T47D (cell line): ENCODE measurements around the gene BAG5.

Experiments
- DNase-seq, 2 experiments: peaks; one replicate each; pipeline versions ENCODE4 v3.0.0 to v3.0.0-alpha.2; 2011 to 2012; ENCODE audit warnings: low read depth in 1 of 2, low spot score in 1 of 2
- JUND ChIP-seq: IDR thresholded peaks from 2 replicates; pipeline ENCODE4 v1.6.1; 2012; ENCODE audit warnings: low read depth
- in situ Hi-C: cut with HindIII; loops from 2 replicates; pipeline ENCODE4 v1.10.0; 2016; ENCODE audit warnings: low sequenced_read_pairs, low pct_unique_long_range_greater_than_20kb

The BAG5 gene

DNA sequence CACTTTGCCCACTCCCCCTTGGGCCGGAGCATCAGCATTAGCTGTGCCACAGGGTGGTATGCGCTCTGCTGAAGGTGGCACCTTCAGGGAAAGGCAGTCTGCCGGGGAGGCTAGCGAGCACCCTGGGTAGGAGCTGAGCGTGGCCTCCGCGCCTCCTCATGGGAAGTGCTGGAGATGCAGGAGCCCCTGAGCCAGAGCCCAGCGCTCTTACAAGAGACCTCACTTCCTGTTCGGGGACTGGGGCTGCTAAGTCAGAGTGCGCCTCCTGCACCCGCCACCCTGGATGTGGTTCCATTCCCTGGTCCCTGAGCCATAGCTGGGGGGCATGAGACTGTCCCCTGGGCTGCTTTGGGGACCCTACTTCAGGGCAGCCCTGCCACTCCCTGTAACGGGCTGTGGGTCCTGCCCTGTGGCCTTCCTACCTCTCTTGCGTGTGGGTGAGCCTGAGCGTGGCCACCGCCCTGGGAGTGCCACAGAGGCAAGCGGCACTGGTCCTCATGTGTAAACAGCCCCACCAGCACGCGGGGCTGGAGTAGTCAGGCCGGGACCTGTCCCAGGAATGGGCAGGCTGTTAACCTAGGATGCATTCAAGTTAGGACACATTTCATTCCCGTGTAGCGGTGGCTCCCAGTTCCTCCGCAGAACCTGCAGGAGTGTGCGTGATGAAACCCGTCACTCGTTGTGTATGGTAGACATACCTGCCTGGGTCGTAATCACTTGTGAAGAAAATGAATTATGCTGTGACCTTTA is 19.7 kb upstream of the BAG5 start:
- in situ Hi-C loops: no loop called here
- no peak for DNase-seq
- TF ChIP-seq JUND: no peak

DNA sequence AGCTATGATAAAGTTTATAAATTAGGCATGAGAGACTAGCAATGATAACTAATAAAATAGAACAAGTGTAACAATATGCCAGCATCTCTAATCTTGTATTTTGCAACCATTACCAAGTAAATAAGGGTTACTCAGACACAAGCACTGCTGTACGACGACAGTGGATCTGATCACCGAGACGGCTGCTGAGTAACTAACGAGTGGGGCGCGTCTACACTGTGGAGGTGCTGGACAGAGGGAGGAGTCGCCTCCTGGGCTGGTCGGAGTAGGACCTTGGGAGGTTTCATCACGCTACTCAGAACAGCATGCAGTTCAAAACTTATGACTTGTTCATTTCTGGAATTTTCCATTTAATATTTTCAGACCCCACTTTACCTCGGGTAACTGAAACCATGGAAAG is 18.7 kb upstream of the BAG5 start:
- DNase-seq: no peak
- in situ Hi-C loops: no loop called here
- no peak for TF ChIP-seq JUND

DNA sequence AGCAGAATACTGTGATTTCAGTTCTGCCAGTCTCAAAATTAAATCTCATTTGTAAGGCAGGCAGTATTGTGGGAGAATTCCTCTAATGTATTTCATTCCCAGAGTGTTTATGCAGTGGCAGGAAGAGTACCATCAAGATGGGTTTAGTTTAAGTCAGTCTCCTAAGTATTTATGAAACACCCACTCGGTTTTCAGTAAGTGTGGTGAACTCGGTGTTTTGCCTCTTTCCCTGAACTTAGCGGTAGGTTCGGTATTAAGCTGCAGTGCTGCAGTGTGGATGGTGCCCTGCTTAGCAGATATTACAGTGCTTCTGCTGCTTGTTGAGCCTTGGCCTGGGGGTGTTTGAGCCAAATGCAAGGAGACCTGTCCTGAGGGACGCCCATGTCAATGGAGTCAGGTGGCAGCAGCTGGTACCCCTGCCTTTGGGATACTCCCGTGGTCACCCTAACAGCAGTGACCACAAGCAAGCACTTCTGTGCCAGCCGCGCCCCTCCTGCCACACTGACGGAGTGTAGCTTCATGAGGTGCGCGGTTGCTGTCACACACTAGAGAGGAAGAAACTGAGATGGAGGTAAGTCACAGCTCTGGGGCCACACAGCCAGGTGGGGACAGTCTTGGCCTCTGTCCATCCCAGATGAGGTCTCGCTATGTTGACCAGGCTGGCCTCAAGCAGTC is 16.1 kb upstream of the BAG5 start:
- no peak for TF ChIP-seq JUND
- DNase-seq: no peak
- in situ Hi-C loops: no loop called here

DNA sequence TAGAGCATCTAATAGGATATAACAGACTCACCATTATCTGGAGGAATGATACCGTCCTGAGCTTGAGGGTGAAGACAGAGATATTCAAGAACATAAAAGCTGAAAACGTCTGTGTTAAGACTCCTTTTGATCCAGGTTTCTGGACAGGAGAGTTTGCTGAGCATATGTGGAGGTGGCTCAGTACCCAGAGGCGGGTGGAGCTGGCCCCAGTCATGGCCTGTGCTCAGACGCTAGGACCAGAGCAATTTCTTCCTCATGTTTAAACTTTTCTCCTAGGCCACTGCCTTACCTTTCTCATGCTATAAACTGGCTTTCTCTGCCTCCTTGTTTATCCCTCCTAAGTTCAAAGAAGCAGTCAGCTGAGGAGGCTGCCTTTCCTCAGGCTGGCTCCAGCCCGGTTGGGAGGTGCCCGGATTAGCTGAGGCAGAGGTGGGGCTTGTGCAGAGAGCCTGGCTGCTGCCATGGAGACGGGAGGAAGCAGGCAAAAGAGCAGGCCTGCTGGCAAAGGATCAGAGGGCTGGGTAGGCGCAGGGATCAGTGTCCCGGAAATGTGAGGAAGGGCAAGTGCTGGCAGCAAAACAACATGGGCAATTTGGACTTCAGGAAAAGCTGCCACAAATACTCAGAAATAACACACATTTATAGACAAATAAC is 14.0 kb upstream of the BAG5 start:
- DNase-seq: no peak
- no peak for TF ChIP-seq JUND
- in situ Hi-C loops: no loop called here

DNA sequence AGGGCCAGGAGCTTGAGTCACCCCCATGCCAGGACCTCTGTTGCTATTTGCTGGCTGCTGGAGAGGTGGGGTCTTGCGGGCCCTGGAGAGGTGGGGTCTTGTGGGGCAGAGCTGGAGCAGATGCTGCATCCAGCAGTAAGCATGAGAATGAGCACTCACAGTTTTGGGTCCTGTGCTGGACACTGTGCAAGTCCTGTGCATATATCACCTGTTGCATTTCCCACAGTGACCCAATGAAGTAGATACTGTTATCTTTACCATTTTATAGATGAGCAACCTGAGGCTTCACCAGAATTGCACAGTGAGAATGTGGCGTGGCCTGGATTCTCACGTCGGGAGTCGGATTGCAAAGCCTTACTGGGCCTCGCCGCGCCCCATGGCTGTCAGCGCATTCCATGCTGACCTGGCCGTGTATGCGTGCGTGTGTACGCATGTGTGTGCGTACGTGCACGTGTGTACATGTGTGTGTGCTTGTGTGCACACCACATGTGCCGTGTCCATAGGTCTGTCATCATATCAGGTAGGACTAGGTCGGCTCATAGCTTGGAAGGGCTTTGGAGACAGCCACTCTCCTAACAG is 12.3 kb upstream of the BAG5 start:
- no peak for TF ChIP-seq JUND
- in situ Hi-C loops: no loop called here

DNA sequence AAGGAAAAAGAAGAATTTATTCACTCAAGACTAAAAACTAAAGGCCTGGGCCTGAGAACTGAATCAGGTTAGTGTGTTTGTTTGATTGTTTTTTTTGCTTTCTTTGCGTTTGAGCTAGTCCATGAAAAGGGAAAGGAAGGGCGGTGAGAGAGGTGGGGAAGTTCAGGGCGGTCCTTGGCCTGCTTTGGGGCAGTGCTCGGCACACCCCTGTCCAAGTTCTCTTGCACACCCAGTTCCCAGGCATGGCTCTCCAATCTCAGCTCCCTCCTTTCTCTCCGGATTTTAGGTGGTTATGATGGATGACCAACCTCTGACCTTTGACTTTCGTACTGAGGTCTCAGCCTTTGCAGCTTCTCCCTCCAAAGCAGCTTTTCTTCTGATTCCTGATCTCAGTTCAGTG is 11.6 kb upstream of the BAG5 start:
- TF ChIP-seq JUND: no peak
- no peak for DNase-seq
- in situ Hi-C loops: no loop called here

More for the DNA sequence above, 12.3 kb upstream of the BAG5 start:
- no peak for DNase-seq

DNA sequence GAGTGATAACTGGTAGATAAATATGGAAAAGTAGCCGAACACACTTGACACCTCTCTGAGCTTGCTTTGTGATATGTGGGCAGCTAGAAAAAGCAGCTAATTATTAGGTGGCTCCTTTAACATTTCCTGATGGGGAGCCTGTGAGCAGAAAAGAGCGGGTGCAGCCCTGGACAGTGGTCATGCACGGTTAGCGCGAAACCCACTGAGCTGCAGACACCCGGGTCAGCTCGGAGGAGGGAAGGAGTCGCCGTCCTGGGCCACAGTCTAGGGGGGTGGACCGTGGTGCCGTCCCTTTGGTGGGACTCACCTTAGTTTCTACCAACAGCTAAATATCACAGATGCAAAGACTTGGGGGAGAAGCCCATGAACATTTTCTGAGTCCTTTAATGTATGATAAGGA is 7.0 kb upstream of the BAG5 start:
- in situ Hi-C loops: no loop called here
- TF ChIP-seq JUND: no peak
- no peak for DNase-seq

DNA sequence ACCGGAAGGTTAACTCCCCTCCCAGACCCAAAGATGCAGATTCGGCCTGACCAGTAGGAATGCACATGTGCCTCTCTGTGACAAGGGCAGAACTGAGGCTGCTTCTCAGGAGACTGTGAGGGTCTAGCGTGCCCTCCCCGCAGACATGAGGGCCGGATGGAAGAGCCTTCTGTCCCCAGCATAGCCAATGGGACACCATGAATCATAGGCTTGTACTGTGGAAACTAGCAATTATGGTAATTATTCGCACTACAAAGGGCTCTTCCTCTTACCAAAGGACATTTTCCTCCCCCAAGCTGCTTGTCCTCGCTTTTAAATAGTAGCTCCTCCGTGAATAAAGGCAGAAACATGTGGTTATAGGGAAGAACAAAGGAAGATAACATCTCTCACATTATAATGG is 6.5 kb upstream of the BAG5 start:
- DNase-seq: no peak
- in situ Hi-C loops: no loop called here
- TF ChIP-seq JUND: no peak

DNA sequence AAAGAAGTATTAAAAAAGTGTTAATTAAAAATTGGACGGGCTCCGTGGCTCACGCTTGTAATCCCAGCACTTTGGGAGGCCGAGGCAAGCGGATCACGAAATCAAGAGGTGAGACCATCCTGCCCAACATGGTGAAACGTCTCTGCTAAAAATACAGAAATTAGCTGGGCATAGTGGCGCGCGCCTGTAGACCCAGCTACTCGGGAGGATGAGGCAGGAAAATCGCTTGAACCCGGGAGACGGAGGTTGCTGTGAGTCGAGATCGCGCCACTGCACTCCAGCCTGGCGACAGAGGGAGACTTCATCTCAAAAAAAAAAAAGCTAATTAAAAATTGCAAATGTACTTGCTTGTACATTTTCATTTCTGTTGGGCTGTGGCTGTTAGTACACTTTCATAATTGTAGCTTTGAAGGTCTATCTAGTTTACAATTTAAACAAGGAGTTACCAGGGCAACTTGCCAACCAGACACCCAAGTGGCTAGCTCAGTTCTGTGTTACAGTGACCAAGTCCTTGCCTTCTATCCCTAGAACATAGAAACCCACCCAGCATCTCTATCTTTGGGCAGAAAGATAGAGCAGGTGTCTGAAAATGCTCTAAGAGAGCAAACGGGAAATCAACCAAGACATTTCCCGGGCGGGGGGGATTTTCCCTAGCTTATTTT is 1.5 kb upstream of the BAG5 start:
- no peak for TF ChIP-seq JUND
- in situ Hi-C loops: no loop called here
- no peak for DNase-seq

DNA sequence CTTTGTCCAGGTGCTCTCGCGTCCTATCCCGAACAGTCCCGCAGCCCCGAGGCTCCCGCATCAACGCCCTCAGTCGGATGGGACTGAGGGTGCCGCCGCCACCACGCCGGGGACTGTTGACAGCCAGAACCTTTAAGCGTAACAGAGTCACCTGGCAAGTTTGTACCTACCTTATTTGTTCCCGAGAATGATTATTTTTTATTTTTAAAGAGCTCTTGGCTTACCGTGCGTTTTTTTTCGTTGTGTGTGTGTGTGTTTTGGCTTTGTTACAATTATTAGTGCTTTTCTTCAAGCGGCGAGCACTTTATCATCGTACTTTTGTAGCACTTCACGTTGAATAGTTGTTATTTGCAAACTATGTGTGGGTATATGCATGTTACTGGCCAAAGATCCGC is 766 bp upstream of the BAG5 start:
- no peak for TF ChIP-seq JUND
- in situ Hi-C loops: no loop called here
- no peak for DNase-seq

DNA sequence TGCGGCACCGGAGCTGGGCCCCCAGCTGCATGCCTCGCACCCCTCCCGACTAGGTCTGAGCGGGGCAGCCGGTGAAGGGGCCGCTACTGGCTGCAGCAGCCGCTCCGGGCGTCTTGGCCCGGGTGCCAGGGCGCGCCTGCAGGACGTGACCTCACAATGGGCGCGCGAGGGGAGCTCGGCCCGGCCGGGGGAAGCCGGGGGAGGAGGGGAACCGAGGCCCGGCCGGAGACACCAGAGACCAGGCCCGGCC is 353 bp downstream of the BAG5 start:
- in situ Hi-C loops: no loop called here

DNA sequence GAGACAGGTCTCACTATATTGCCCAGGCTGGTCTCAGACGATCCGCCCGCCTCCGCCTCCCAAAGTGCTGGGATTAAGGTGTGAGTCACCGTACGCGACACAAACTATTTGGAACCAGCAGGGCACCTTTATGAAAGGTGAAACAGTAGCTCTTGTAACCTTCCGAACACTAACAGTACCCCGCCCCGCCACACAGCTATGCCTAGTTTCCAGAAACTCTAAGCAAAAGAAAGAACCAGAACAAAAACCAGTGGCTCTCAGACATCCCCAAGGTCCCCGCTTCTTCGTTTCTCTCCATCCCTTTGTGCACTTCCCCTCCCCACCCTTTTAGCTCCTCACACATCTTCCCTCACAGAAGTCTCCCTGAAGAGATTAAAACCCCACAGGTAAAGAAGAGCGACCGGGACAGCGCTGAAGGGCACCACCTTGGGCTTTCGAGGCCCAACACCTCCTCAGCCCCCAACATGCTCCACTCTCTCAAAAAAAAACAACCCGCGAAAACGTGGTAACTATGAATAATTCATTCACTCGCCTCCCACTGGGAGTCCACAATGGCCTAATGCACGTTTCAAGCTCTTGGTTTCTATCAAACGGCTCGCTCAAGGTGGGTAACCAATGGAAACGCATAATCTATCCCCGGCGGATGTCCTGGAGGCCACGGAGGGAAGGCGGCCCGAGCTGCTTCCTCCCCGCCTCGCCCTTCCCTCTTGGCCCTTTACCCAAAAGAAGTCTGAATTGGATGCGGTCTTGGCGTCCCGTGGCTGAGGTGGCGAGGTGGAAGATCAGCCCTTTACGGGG is 877 bp downstream of the BAG5 start:
- in situ Hi-C loops: no loop called here
- DNase-seq: peak in 1 of 2 experiments; percentile 55
- TF ChIP-seq JUND: no peak

More for the DNA sequence above, 353 bp downstream of the BAG5 start:
- no peak for TF ChIP-seq JUND
- no peak for DNase-seq

DNA sequence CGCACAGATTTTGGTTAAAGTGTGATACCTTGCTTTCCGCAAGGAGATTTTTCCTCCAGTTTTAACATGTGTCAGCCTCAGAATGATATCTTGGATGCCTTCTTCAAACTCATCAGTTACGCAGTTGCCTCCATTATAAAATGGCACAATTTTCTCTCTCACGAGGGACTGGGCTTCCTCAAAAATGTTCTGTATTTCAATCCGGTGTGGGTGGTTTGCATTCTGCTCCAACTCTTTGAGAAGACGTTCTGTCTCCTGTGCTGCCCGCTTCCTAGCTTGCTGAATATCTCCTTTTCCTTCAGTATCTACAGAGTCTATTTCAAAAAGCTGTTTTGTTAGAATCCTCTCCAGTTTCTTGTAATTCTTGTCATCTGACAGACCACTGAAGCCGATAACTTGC is 1.8 kb downstream of the BAG5 start:
- no peak for DNase-seq
- in situ Hi-C loops: no loop called here
- TF ChIP-seq JUND: no peak
